GM12872 (cell line): ENCODE results near the gene HTT-AS.
A peak's percentile ranks its signal among the peaks of the same experiment; 100 is the strongest.

Experiments
- CTCF ChIP-seq: IDR thresholded peaks from 3 replicates; pipeline ENCODE4 v1.5.1; 2011; ENCODE audit warnings: low read depth, mild to moderate bottlenecking, low read length, moderate library complexity; ENCODE audit not compliant: insufficient read depth

Gene HTT-AS

GRCh38 chr4:3046162-3046561, 28.2 kb downstream of the HTT-AS start:
- TF ChIP-seq CTCF: no peak

- TF ChIP-seq CTCF: peak; percentile 16; the same call in 1 of the 3 replicates
Observed at GRCh38 chr4:3044870-3045819, 29.2 kb downstream of the HTT-AS start.

- TF ChIP-seq CTCF: no peak
Observed at GRCh38 chr4:3043282-3044020, 30.9 kb downstream of the HTT-AS start.

- no peak for TF ChIP-seq CTCF
Observed at GRCh38 chr4:3042226-3042625, 32.1 kb downstream of the HTT-AS start.

- no peak for TF ChIP-seq CTCF
Observed at GRCh38 chr4:3041192-3042142, 32.9 kb downstream of the HTT-AS start.

- no peak for TF ChIP-seq CTCF
Observed at GRCh38 chr4:3040452-3041191, 33.7 kb downstream of the HTT-AS start.
